Measurements from ENCODE around the gene DIPK1A. TPM values are rescaled to one million over a fixed set of nuclear protein-coding genes. Genes with fewer than 3 reads are reported as not detected.

Gene DIPK1A
- total and polyA plus RNA-seq, 11 donors, result 2.8 to 11.6 (median 6.2) TPM

DNA sequence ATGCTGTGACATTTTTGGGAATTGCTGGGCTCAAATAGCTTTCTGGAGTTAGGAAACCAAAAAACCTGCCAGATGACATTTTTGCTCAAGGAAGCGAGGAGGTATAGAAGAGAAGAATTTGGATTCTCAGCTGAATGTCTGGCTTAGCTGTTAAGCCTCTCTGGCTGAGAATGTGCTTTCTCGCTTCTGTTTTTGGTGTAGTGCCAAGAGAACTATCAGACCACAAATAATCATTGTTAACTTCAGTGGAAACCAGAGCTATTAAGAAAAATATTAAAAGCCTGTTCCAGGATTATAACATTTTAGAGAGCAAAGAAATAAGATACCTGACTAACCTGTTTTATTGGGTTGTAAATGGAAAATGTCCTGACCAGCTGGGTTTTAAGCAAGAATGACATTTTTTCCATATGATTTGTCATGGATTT lies 39.5 kb upstream of the DIPK1A start:
- no peaks in the 10 kb centered on the region for H3K9me3 ChIP-seq
- H3K4me3 ChIP-seq, result no peak overlapping the region
- TF ChIP-seq POLR2A (IDR thresholded peaks at IDR 0.05), result no peak
- TF ChIP-seq, protein P1, sequence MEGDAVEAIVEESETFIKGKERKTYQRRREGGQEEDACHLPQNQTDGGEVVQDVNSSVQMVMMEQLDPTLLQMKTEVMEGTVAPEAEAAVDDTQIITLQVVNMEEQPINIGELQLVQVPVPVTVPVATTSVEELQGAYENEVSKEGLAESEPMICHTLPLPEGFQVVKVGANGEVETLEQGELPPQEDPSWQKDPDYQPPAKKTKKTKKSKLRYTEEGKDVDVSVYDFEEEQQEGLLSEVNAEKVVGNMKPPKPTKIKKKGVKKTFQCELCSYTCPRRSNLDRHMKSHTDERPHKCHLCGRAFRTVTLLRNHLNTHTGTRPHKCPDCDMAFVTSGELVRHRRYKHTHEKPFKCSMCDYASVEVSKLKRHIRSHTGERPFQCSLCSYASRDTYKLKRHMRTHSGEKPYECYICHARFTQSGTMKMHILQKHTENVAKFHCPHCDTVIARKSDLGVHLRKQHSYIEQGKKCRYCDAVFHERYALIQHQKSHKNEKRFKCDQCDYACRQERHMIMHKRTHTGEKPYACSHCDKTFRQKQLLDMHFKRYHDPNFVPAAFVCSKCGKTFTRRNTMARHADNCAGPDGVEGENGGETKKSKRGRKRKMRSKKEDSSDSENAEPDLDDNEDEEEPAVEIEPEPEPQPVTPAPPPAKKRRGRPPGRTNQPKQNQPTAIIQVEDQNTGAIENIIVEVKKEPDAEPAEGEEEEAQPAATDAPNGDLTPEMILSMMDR (IDR thresholded peaks at IDR 0.05), result no peak
- H3K27ac ChIP-seq, result no peak overlapping the region
- DNase-seq, result no peak
- H3K27me3 ChIP-seq, result no peaks in the 10 kb centered on the region
- intact Hi-C loops (cut with DNase I), result no loop called here
- ATAC-seq, result no peak
- H3K36me3 ChIP-seq, result no peaks in the 10 kb centered on the region
- 4 to 10% (median 6%) methylated on average over 1 to 2 of the region's 2 CpGs for WGBS, 4 donors
- H3K4me1 ChIP-seq, result peaks cover 0 to 14% (median 8%) of the 10 kb centered on the region in 12 donors

DNA sequence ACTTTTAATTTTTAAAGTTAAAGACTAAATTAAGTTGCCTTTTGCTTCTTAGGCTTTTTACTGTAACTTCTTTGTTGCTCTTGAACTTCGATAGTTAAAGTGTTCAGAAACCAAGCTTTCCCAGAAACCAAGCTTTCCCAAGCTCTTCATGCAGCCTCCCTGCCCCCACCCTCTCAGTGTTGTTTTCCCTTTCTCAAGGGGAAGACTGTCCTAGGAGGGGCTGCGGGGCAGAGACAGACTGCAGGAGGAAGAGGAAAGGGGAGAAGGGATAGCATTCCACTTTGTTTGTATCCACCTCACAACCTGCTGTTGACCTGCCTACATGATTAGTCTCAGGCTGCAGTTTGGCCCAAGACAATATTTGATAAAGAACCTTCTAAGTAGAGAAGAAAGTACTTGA lies 39.0 kb upstream of the DIPK1A start:
- Histone ChIP-seq H3K9me3 (no peaks in the 10 kb centered on the region), H3K4me3 (no peak overlapping the region), H3K27ac (no peak overlapping the region), H3K4me1 (peaks cover 0 to 14% (median 8%) of the 10 kb centered on the region in 12 donors), H3K36me3 (no peaks in the 10 kb centered on the region), H3K27me3 (no peaks in the 10 kb centered on the region)
- ATAC-seq (no peak), DNase-seq (no peak)
- 47 to 58% (median 53%) methylated on average over 2 of the region's 2 CpGs for WGBS, 4 donors
- intact Hi-C loops (cut with DNase I), result no loop called here
- no peak for TF ChIP-seq POLR2A (IDR thresholded peaks at IDR 0.05)
- TF ChIP-seq, protein P1 (IDR thresholded peaks at IDR 0.05), result no peak

DNA sequence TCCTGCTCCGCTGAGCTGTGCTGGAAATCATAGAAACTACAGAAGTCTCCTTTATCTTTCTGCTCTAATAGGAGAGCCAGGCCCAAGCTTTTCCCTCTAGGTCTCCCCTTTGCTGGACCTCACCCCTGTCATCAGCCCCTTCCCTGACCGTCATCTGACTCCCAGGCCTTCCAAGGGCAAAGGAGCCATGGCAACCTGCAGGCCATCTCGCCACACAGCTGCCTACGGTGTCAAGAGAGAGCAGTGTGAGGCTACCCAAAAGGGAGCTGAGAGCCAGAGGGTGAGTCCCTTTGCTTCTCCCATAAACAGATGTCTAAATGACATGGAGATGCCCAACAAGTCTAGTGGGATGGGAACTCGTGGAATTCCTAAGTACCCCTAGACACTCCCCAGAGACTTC lies 37.6 kb upstream of the DIPK1A start:
- Histone ChIP-seq H3K36me3 (no peaks in the 10 kb centered on the region), H3K27me3 (no peaks in the 10 kb centered on the region), H3K4me3 (no peak overlapping the region), H3K9me3 (no peaks in the 10 kb centered on the region), H3K4me1 (peaks cover 0 to 14% (median 8%) of the 10 kb centered on the region in 12 donors), H3K27ac (no peak overlapping the region)
- ATAC-seq (no peak), DNase-seq (no peak)
- intact Hi-C loops (cut with DNase I), result loop anchor here in 3 of 10 donors (5.0 kb wide), 1 partner anchor 37 kb away; the partner anchor contains the start of gene DIPK1A (in 3 of the 3)
- TF ChIP-seq POLR2A (IDR thresholded peaks at IDR 0.05), result no peak
- TF ChIP-seq, protein P1 (IDR thresholded peaks at IDR 0.05), result no peak
- WGBS, 4 donors, result 65 to 94% (median 88%) methylated on average over 5 of the region's 5 CpGs

DNA sequence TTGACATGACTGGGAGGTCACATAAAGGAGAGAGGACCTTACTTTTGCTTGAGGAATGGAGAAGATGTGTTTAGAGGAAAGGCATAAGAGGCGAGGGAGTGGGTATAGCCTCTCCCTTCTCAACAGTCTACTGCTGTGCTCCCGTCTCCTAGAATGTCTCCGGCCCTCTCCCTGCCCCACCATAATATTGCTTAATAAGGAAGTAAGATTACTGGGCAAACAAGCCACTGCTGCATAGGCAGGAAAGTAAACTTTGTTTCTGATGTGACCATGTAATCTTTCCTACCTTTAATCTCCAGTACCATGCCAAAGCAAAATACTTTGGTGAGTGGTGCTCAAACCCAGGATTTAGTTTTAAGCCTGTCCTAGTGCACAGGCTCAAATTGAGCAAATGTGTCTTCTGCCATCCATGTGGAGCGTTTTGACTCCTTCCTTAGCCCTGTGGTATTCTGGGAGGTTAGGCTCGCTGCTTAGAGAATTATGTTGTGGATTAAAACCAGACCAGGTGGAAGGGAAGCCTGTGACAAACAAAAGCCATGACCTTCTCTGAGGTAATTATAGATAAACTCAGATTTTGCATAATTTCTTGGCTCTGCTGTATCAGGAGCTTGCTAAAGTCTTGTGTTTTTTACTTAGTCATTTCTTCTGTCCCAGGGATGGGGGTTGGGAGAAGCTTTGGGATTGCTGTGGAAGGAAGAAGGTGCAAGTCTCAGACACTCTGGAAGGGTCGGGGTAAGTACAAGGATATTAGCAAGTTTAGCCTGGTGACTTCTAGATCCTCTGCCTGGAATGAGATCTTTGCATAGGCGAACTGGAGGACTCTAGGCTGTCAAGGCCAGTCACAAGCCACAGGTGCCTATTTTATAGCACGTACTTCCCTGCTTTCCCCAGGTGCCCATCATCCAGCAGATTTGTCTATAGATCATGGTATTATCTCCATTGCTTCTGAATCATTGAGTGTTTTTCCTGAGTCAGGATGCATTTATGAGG lies 34.5 kb upstream of the DIPK1A start:
- intact Hi-C loops (cut with DNase I), result loop anchor here in 6 of 10 donors (2.0 to 5.0 kb wide), 3 partner anchors 33 to 137 kb away; partner anchors contain the start of gene DIPK1A (in 4 of the 6)
- H3K36me3 ChIP-seq, result no peaks in the 10 kb centered on the region
- H3K4me1 ChIP-seq, result peaks cover 0 to 18% (median 3%) of the 10 kb centered on the region in 12 donors
- 81 to 86% (median 82%) methylated on average over 8 of the region's 8 CpGs for WGBS, 4 donors
- H3K9me3 ChIP-seq, result no peaks in the 10 kb centered on the region
- H3K27ac ChIP-seq, result no peak overlapping the region
- ATAC-seq (no peak), DNase-seq (no peak)
- TF ChIP-seq, protein P1 (IDR thresholded peaks at IDR 0.05), result no peak
- no peak for TF ChIP-seq POLR2A (IDR thresholded peaks at IDR 0.05)
- no peaks in the 10 kb centered on the region for H3K27me3 ChIP-seq
- H3K4me3 ChIP-seq, result no peak overlapping the region
